HEK293T (cell line): Measurements from ENCODE around the gene TENT5A.

Experiments used
- ARNT ChIP-seq: fragments of 450-650 bp; IDR thresholded peaks from 2 replicates; pipeline ENCODE4 v1.6.1; 2017; ENCODE audit warnings: mild to moderate bottlenecking
- BHLHE40 ChIP-seq: fragments of 450-650 bp; IDR thresholded peaks from 2 replicates; pipeline ENCODE4 v1.6.1; 2016; ENCODE audit warnings: mild to moderate bottlenecking, moderate library complexity, borderline replicate concordance
- FOXK2 ChIP-seq: fragments of 450-650 bp; IDR thresholded peaks from 2 replicates; pipeline ENCODE4 v1.6.1; 2016; ENCODE audit warnings: mild to moderate bottlenecking
- HDGF ChIP-seq: fragments of 450-650 bp; IDR thresholded peaks from 2 replicates; pipeline ENCODE4 v1.6.1; 2017; ENCODE audit warnings: antibody characterized with exemption, borderline replicate concordance
- SP1 ChIP-seq: fragments of 450-650 bp; IDR thresholded peaks from 2 replicates; pipeline ENCODE4 v1.6.1; 2017
- SUZ12 ChIP-seq: fragments of 450-650 bp; IDR thresholded peaks from 2 replicates; pipeline ENCODE4 v1.6.1; 2016; ENCODE audit warnings: mild to moderate bottlenecking
- ZNF384 ChIP-seq: fragments of 450-650 bp; IDR thresholded peaks from 2 replicates; pipeline ENCODE4 v1.6.1; 2016
- TF ChIP-seq, protein P1 (sequence below): fragments of 450-650 bp; IDR thresholded peaks from 2 replicates; pipeline ENCODE4 v1.6.1; 2016

DNA sequence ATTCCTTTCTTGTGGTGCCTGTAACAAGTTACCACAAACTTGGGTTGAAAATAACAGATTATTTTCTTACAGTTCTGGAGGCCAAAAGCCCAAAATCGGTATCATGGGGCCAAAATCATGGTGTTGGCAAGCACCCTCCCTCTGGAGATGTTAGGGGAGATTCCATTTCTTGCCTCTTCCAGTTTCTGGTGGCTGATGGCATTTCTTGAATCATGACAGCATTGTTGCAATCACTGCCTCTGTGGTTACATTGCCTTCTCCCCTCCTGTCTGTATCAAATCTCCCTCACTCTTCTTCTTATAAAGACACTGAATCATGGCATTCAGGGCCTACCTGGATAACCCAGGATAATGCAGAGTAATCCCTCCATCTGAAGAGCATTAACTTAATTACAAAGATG is 17.9 kb upstream of the TENT5A start:
- no peak for TF ChIP-seq BHLHE40
- no peak for TF ChIP-seq ARNT
- no peak for TF ChIP-seq SUZ12
- no peak for TF ChIP-seq SP1
- no peak for TF ChIP-seq ZNF384
- no peak for TF ChIP-seq FOXK2
- TF ChIP-seq, protein P1, sequence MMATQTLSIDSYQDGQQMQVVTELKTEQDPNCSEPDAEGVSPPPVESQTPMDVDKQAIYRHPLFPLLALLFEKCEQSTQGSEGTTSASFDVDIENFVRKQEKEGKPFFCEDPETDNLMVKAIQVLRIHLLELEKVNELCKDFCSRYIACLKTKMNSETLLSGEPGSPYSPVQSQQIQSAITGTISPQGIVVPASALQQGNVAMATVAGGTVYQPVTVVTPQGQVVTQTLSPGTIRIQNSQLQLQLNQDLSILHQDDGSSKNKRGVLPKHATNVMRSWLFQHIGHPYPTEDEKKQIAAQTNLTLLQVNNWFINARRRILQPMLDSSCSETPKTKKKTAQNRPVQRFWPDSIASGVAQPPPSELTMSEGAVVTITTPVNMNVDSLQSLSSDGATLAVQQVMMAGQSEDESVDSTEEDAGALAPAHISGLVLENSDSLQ, result no peak
- TF ChIP-seq HDGF, result no peak
